GM12892 (cell line): Measurements from ENCODE around the gene YPEL3.

Experiments used
- POLR2A ChIP-seq: IDR thresholded peaks from 2 replicates; pipeline ENCODE4 v1.6.1; 2011; ENCODE audit warnings: low read depth, low read length, control low read depth
- TAF1 ChIP-seq: IDR thresholded peaks from 2 replicates; pipeline ENCODE4 v1.6.1; 2011; ENCODE audit warnings: low read depth, mild to moderate bottlenecking, control low read depth, low read length, borderline replicate concordance

DNA sequence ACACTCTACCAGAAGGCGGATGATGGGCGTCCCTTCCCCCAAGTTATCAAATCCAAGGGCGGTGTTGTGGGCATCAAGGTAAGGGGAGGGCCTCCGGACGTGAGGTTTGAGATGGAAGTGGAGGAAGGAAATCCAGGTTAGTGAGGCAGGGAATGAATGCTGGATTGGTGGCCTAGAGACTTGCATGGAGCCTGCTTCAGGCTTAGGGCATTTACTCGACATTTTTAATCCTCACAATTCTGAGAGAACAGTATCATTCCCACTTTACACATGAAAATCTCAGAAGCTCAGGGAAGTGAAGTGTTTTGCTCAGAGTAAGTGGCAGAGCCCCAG lies 28.5 kb downstream of the YPEL3 start:
- TF ChIP-seq POLR2A (no peak), TAF1 (no peak)
